Adrenal gland (tissue), 5 donors: Measurements from ENCODE around the gene ST6GALNAC3.

Experiments
- CTCF ChIP-seq, 6 experiments: fragments of 450-650 bp in 4 of 6; fragments of 200-600 bp in 2 of 6; sonication (generic) in 1 of 6; IDR thresholded peaks; 1 replicate in 5 of 6; 2 replicates in 1 of 6; pipeline versions ENCODE4 v1.5.1 to v1.8.0; 2016 to 2021; ENCODE audit warnings: antibody characterized with exemption in 6 of 6, mild to moderate bottlenecking in 2 of 6, moderate library complexity in 1 of 6
- POLR2A ChIP-seq, 2 donors: fragments of 450-650 bp; IDR thresholded peaks; one replicate each; pipeline ENCODE4 v1.6.1; 2017; ENCODE audit warnings: antibody characterized with exemption in 2 of 2, mild to moderate bottlenecking in 2 of 2, moderate library complexity in 1 of 2
- donor health status: DM: no; HTN: no; CAD: no.

GRCh38 chr1:76267631-76268030 lies 193.1 kb downstream of the ST6GALNAC3 start:
- no peak for TF ChIP-seq CTCF (IDR thresholded peaks at IDR 0.05)
- TF ChIP-seq POLR2A (IDR thresholded peaks at IDR 0.05), result no peak
